ENCODE data around the gene HECW1. TPM values are rescaled to one million over a fixed set of nuclear protein-coding genes. Genes with fewer than 3 reads are reported as not detected.

HECW1 gene
- total RNA-seq, 3 donors from 2014 or later (not counting 1 experiment from before 2014, with no cell fraction given), result not detected

- H3K9me3 ChIP-seq (ENCODE audit: control insufficient read depth, insufficient read depth, low read length), result no peaks in the 10 kb centered on the region
- no peaks in the 10 kb centered on the region for H3K9me3 Mint-ChIP-seq
- DNase-seq (no peak), ATAC-seq (no peak)
- H3K27ac ChIP-seq (ENCODE audit: low read length), result no peak overlapping the region
- H3K36me3 ChIP-seq (ENCODE audit: control insufficient read depth, insufficient read depth, low read length), result no peaks in the 10 kb centered on the region
- peaks cover 32% of the 10 kb centered on the region for H3K27me3 ChIP-seq (ENCODE audit: control insufficient read depth, insufficient read depth, low read length)
- whole genome bisulfite sequencing (ENCODE audit: insufficient coverage), result 10% methylated on average over 36 of the region's 36 CpGs
- peaks cover 4% of the 10 kb centered on the region for H3K4me1 ChIP-seq (ENCODE audit: control insufficient read depth, insufficient read depth, low read length)
- no peak overlapping the region for H3K27ac Mint-ChIP-seq
- TF ChIP-seq, protein P1, sequence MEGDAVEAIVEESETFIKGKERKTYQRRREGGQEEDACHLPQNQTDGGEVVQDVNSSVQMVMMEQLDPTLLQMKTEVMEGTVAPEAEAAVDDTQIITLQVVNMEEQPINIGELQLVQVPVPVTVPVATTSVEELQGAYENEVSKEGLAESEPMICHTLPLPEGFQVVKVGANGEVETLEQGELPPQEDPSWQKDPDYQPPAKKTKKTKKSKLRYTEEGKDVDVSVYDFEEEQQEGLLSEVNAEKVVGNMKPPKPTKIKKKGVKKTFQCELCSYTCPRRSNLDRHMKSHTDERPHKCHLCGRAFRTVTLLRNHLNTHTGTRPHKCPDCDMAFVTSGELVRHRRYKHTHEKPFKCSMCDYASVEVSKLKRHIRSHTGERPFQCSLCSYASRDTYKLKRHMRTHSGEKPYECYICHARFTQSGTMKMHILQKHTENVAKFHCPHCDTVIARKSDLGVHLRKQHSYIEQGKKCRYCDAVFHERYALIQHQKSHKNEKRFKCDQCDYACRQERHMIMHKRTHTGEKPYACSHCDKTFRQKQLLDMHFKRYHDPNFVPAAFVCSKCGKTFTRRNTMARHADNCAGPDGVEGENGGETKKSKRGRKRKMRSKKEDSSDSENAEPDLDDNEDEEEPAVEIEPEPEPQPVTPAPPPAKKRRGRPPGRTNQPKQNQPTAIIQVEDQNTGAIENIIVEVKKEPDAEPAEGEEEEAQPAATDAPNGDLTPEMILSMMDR (IDR thresholded peaks at IDR 0.05), result no peak
- H3K4me1 Mint-ChIP-seq, result no peaks in the 10 kb centered on the region
- H3K4me3 ChIP-seq (ENCODE audit: low read length), result no peak overlapping the region
- peaks cover 6% of the 10 kb centered on the region for H3K36me3 Mint-ChIP-seq
- H3K4me3 Mint-ChIP-seq, result no peak overlapping the region
- intact Hi-C loops (cut with micrococcal nuclease), result no loop called here
- H3K27me3 Mint-ChIP-seq (ENCODE audit: low read depth in 2 of 2), result peaks cover 56 to 75% of the 10 kb centered on the region in 2 donors
Measured at GRCh38 chr7:43113622-43114457, 1.4 kb downstream of the HECW1 start.

GRCh38 chr7:43114458-43114780 is 2.0 kb downstream of the HECW1 start:
- peaks cover 4% of the 10 kb centered on the region for H3K4me1 ChIP-seq (ENCODE audit: control insufficient read depth, insufficient read depth, low read length)
- no peak for DNase-seq

GRCh38 chr7:43116451-43116850 is 4.0 kb downstream of the HECW1 start:
- H3K4me3 ChIP-seq (ENCODE audit: low read length), result no peak overlapping the region
- Mint-ChIP-seq H3K4me1 (no peaks in the 10 kb centered on the region), H3K4me3 (no peak overlapping the region), H3K27me3 (ENCODE audit: low read depth in 2 of 2) (peaks cover 41 to 56% of the 10 kb centered on the region in 2 donors), H3K27ac (no peak overlapping the region), H3K36me3 (peaks cover 1% of the 10 kb centered on the region), H3K9me3 (no peaks in the 10 kb centered on the region)
- H3K4me1 ChIP-seq (ENCODE audit: control insufficient read depth, insufficient read depth, low read length), result peaks cover 4% of the 10 kb centered on the region
- H3K27ac ChIP-seq (ENCODE audit: low read length), result no peak overlapping the region
- no peaks in the 10 kb centered on the region for H3K36me3 ChIP-seq (ENCODE audit: control insufficient read depth, insufficient read depth, low read length)
- ATAC-seq (no peak), DNase-seq (no peak)
- TF ChIP-seq, protein P1 (IDR thresholded peaks at IDR 0.05), result no peak
- intact Hi-C loops (cut with micrococcal nuclease), result no loop called here
- H3K27me3 ChIP-seq (ENCODE audit: control insufficient read depth, insufficient read depth, low read length), result peaks cover 28% of the 10 kb centered on the region
- no peaks in the 10 kb centered on the region for H3K9me3 ChIP-seq (ENCODE audit: control insufficient read depth, insufficient read depth, low read length)
- WGBS (ENCODE audit: insufficient coverage), result 75% methylated on average over 2 of the region's 2 CpGs

More at GRCh38 chr7:43114458-43114780, 2.0 kb downstream of the HECW1 start:
- H3K4me1 Mint-ChIP-seq, result no peaks in the 10 kb centered on the region
- no peak overlapping the region for H3K4me3 Mint-ChIP-seq
- Histone ChIP-seq H3K27ac (ENCODE audit: low read length) (no peak overlapping the region), H3K36me3 (ENCODE audit: control insufficient read depth, insufficient read depth, low read length) (no peaks in the 10 kb centered on the region), H3K9me3 (ENCODE audit: control insufficient read depth, insufficient read depth, low read length) (no peaks in the 10 kb centered on the region), H3K27me3 (ENCODE audit: control insufficient read depth, insufficient read depth, low read length) (peaks cover 32% of the 10 kb centered on the region), H3K4me3 (ENCODE audit: low read length) (no peak overlapping the region)
- H3K36me3 Mint-ChIP-seq, result peaks cover 6% of the 10 kb centered on the region
- TF ChIP-seq, protein P1 (IDR thresholded peaks at IDR 0.05), result no peak
- no peaks in the 10 kb centered on the region for H3K9me3 Mint-ChIP-seq
- ATAC-seq, result no peak
- H3K27me3 Mint-ChIP-seq (ENCODE audit: low read depth in 2 of 2), result peaks cover 52 to 70% of the 10 kb centered on the region in 2 donors
- intact Hi-C loops (cut with micrococcal nuclease), result no loop called here
- WGBS (ENCODE audit: insufficient coverage), result 24% methylated on average over 2 of the region's 3 CpGs
- H3K27ac Mint-ChIP-seq, result no peak overlapping the region

All from natural killer cell (primary cell).